Neutrophil (primary cell): Measurements from ENCODE around the gene NAPSA.

Experiments used
- H3K27ac ChIP-seq: fragments of 200-600 bp; sonication (generic); 2 replicates; pipeline ENCODE4 v1.5.1; 2016; ENCODE audit warnings: mild to moderate bottlenecking, moderate library complexity
- H3K27me3 ChIP-seq: fragments of 200-600 bp; sonication (generic); 2 replicates; pipeline ENCODE4 v1.6.0; 2016; ENCODE audit warnings: mild to moderate bottlenecking
- H3K36me3 ChIP-seq: fragments of 200-600 bp; sonication (generic); 2 replicates; pipeline ENCODE4 v1.5.1; 2017
- H3K4me1 ChIP-seq, 2 experiments: fragments of 200-600 bp in 1 of 2; sonication (generic) in 1 of 2; 1 replicate in 1 of 2; 2 replicates in 1 of 2; pipeline versions ENCODE4 v1.5.1 to v1.6.1; 2013 to 2016; ENCODE audit warnings: low read depth in 1 of 2, low read length in 1 of 2, mild to moderate bottlenecking in 1 of 2, moderate library complexity in 1 of 2; ENCODE audit not compliant: control insufficient read depth in 1 of 2, insufficient read depth in 1 of 2
- H3K4me3 ChIP-seq, 2 experiments: fragments of 200-600 bp in 1 of 2; sonication (generic) in 1 of 2; 1 replicate in 1 of 2; 2 replicates in 1 of 2; pipeline ENCODE4 v1.5.1; 2013 to 2016; ENCODE audit warnings: low read depth in 1 of 2, low read length in 1 of 2, mild to moderate bottlenecking in 1 of 2, moderate library complexity in 1 of 2
- H3K9me3 ChIP-seq: fragments of 200-600 bp; sonication (generic); 2 replicates; pipeline ENCODE4 v1.5.1; 2016
- CTCF ChIP-seq: fragments of 200-600 bp; sonication (generic); IDR thresholded peaks from 2 replicates; pipeline ENCODE4 v1.5.1; 2016; ENCODE audit warnings: antibody characterized with exemption

Gene NAPSA

DNA sequence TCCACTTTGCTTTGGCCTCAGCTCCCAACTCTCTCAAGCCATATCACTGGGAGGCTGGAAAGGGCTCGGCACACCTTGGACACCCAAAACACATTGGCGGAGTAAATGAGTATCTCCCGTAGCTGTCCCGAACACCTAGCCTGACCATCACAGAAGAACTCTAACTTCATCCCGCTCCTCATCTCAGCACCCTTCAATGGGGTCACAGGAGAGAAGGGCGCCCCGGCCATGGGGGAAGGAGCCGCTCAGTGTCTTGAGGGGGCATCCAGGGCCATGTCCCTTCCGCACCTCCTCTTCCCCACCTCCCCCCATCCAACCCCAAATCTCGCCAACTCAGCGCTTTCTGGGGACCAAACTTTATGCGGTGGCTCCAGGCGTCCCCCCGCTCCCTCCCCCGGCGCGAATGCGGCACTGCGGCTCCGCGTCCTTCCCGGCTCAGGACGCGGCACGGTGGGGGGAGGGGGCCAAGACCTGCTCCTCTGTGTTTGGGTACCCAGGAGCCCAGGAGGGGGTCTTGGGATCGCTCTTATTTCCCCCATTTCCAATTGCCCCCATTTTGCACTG lies 39.3 kb downstream of the NAPSA start:
- Histone ChIP-seq H3K36me3 (no peaks in the 10 kb centered on the region), H3K27me3 (peaks cover 77% of the 10 kb centered on the region), H3K4me1 (peaks cover 0 to 6% of the 10 kb centered on the region in 2 experiments), H3K4me3 (no peak overlapping the region), H3K27ac (no peak overlapping the region), H3K9me3 (peaks cover 6% of the 10 kb centered on the region)
- TF ChIP-seq CTCF, result no peak

DNA sequence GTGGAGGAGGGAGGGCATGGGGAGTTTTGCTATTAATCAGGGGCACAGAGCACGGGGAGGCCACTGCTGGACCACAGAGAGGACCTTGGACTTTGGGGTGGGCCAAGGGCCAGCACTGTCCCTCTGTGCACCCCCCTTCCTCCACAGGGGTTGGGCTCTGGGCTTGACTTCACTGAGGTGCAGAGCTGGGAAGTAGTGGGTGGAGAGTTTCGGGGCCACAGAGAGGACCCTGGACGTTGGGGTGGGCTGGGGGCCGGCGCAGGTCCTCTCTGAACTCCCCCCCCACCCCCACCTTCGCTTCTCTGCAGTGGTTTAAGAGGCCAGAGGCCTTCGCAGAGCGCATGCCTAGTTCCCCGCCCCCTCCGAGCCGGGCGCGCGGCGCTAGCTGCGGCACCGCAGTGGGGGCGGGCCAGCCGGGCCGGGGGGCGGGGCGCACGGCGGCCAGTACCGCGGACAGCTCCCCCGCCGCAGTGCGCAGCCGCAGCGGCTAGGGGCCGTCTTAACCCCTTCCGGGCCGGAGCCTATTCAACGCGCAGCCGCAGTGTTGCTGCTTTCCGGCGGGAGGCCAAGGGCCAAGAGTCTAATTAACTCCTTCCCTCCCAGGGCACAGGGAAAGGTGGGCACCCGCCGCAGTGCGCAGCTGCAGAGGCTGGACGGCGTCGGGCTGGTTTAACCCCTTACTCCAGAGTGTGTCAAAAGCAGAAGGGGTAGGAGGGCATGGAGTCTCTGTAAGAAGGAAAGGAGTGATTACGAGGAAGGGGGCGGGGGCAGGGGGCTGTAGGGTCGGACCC lies 39.9 kb downstream of the NAPSA start:
- Histone ChIP-seq H3K27ac (no peak overlapping the region), H3K4me3 (no peak overlapping the region), H3K9me3 (peaks cover 6% of the 10 kb centered on the region), H3K36me3 (no peaks in the 10 kb centered on the region), H3K27me3 (peaks cover 74% of the 10 kb centered on the region), H3K4me1 (peaks cover 0 to 6% of the 10 kb centered on the region in 2 experiments)
- TF ChIP-seq CTCF, result no peak

DNA sequence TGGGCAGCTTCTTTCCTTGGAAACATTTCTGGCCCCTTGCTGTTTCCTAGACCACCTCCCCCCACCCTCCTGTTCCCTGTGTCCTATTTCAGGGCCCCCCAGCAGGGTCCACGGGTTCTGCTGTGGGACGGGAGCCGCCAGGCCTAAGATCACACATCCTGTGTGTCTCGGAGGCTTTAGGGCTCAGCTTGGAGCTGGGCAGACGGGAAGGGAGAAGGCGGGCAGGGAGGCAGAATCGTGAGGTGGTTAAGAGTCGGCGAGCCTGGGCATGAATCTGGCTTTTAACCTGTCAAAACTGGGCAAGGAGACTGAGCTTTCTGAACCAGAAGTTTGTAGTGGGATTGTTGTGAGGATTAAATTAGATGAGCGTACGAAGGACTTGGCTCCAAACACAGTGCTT lies 41.1 kb downstream of the NAPSA start:
- H3K36me3 ChIP-seq, result no peaks in the 10 kb centered on the region
- peaks cover 0 to 4% of the 10 kb centered on the region in 2 experiments for H3K4me1 ChIP-seq
- peaks cover 4% of the 10 kb centered on the region for H3K9me3 ChIP-seq
- no peak for TF ChIP-seq CTCF
- no peak overlapping the region for H3K27ac ChIP-seq
- H3K4me3 ChIP-seq, result no peak overlapping the region
- H3K27me3 ChIP-seq, result peaks cover 63% of the 10 kb centered on the region

DNA sequence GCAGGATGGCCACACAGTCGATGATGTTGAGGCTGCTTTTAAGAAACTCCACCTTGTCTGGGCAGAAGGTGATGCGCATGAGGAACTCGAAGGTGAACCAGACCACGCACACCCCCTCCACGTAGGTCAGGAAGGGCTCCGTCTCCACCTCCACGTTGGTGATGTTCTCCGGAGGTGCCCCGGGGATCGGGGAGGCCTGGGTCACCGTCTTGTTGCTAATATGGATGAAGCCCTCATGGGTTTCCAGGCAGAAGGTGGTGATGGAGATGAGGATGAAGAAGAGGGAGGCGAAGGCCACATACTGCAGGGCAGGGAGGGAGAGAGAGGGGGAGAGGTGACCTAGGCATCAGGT lies 41.7 kb downstream of the NAPSA start:
- TF ChIP-seq CTCF, result no peak

GRCh38 chr19:50322931-50323781 lies 42.3 kb downstream of the NAPSA start:
- H3K27ac ChIP-seq, result no peak overlapping the region
- H3K27me3 ChIP-seq, result peaks cover 62% of the 10 kb centered on the region
- H3K4me1 ChIP-seq, result no peaks in the 10 kb centered on the region
- H3K4me3 ChIP-seq, result no peak overlapping the region
- H3K36me3 ChIP-seq, result no peaks in the 10 kb centered on the region
- H3K9me3 ChIP-seq, result no peaks in the 10 kb centered on the region
- TF ChIP-seq CTCF, result no peak

More for the DNA sequence above, 41.7 kb downstream of the NAPSA start:
- no peaks in the 10 kb centered on the region for H3K36me3 ChIP-seq
- no peaks in the 10 kb centered on the region for H3K9me3 ChIP-seq
- H3K4me3 ChIP-seq, result no peak overlapping the region
- H3K27me3 ChIP-seq, result peaks cover 62% of the 10 kb centered on the region
- no peaks in the 10 kb centered on the region for H3K4me1 ChIP-seq
- H3K27ac ChIP-seq, result no peak overlapping the region
